ENCODE measurements around the gene SF3B4. TPM values are rescaled to one million over a fixed set of nuclear protein-coding genes. Genes with fewer than 3 reads are reported as not detected.

Gene SF3B4
- total and polyA plus RNA-seq, 12 donors, result 12.6 to 31.9 (median 24.3) TPM

DNA sequence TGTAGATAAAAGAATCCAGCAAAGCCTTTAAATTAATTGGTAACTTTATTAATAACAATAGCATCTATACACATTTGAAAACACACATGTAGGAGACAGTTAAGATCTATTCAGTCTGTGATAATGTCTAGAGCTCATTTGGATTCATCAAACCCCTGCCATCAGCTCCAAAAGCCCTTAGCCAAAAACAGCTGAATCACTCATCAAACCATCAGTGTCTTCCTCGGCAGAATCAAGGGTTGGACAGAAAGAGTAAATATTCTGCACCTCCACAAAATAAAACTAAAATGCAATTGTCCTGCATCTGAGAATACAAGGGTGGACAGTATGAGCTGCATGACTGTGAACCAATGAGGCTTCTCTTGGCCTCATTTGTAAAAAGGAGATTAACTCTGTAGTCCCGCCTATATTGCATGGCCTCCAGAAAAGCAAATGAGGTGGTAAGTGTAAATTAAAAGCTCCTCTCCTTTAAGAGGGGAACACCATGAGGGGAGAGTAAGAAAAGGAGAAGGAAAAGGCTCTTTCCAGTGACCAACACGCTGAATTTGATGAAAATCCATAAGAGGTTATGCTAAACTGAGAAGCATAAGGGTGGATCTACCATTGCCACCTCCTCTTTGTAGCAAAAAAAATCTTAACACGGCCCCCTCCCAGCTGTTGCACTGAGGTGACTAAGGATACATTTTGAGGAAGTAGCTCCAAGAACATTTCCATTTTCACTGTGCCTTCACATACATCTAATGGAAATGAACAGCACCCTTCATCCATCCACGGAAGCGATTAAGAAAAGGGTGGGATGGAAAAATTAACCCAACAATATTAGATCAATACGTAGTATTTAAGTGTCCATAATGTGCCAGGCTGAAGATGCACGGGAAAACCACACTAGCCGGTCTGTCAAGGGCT, 42.9 kb downstream of the SF3B4 start:
- 8 to 13% methylated on average over 9 of the region's 9 CpGs for WGBS, 2 donors
- intact Hi-C loops (cut with DNase I), result no loop called here
- DNase-seq, result no peak

DNA sequence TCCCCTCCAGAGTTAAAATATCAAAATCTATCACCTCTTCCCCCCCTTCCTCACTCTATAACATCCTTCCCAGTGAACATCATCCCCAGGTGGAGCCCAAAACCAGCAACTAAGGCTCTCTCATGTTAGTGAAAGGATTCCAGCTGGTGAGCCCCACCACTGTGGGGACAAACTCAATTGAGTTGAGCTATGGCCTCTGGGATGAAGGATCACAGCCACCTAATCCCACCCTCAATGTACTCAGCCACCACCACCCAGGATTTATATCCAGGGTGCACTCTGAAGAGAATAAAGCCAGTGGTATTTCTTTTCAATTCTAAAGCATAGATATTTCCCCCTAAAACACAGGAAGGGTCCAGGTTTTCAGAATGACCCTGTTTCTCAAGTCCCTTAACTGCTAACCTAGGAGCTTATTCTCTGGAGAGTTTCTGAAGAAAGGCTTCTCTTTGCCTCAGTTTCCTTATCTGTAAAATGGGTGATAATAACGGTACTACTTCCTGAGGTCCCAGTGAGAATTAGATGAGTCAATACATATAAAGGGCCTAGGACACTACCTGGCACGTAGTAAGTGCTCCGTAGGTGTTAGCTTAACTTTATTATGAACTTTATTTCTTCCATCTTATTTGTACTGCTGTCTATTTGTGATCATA, 43.9 kb downstream of the SF3B4 start:
- DNase-seq (no peak), ATAC-seq (no peak)
- no peak overlapping the region for H3K27ac ChIP-seq
- TF ChIP-seq, protein P1, sequence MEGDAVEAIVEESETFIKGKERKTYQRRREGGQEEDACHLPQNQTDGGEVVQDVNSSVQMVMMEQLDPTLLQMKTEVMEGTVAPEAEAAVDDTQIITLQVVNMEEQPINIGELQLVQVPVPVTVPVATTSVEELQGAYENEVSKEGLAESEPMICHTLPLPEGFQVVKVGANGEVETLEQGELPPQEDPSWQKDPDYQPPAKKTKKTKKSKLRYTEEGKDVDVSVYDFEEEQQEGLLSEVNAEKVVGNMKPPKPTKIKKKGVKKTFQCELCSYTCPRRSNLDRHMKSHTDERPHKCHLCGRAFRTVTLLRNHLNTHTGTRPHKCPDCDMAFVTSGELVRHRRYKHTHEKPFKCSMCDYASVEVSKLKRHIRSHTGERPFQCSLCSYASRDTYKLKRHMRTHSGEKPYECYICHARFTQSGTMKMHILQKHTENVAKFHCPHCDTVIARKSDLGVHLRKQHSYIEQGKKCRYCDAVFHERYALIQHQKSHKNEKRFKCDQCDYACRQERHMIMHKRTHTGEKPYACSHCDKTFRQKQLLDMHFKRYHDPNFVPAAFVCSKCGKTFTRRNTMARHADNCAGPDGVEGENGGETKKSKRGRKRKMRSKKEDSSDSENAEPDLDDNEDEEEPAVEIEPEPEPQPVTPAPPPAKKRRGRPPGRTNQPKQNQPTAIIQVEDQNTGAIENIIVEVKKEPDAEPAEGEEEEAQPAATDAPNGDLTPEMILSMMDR (IDR thresholded peaks at IDR 0.05), result no peak
- H3K4me3 ChIP-seq, result peak overlapping the region in 5 of 10 donors; percentile 69 to 95 (median 82)
- no peaks in the 10 kb centered on the region for H3K9me3 ChIP-seq
- H3K27me3 ChIP-seq, result no peaks in the 10 kb centered on the region
- peaks cover 0 to 30% (median 24%) of the 10 kb centered on the region in 9 donors for H3K4me1 ChIP-seq
- no peaks in the 10 kb centered on the region for H3K36me3 ChIP-seq
- 79 to 85% methylated on average over 3 of the region's 3 CpGs for WGBS, 2 donors
- intact Hi-C loops (cut with DNase I), result no loop called here

More for the DNA sequence above, 42.9 kb downstream of the SF3B4 start:
- Histone ChIP-seq H3K4me3 (peak overlapping the region; percentile 55 to 95 (median 72)), H3K4me1 (peaks cover 0 to 35% (median 30%) of the 10 kb centered on the region in 9 donors), H3K9me3 (no peaks in the 10 kb centered on the region), H3K36me3 (no peaks in the 10 kb centered on the region), H3K27ac (peak overlapping the region in 9 of 10 donors; percentile 97 to 100 (median 98)), H3K27me3 (no peaks in the 10 kb centered on the region)
- ATAC-seq, result no peak
- TF ChIP-seq, protein P1 (IDR thresholded peaks at IDR 0.05), result no peak

DNA sequence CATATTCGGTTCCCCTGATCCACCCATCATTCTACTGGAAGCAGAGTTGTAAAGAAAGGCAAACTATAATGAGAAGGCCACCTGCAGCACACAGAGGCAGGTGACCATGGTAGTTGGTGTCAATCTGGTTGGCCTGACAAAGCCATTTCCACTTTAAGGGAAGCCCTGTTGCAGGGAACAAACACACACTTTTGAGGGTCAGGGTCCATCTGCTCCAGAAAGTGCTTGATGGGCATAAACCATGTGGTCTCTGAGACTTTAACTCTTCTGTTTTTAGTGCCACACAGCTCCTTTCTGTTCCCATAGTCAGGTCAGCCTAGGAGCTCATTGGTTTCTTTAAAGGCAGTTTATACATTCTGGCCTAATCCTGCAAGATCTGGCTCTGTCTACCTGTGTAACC, 45.7 kb downstream of the SF3B4 start:
- Histone ChIP-seq H3K4me1 (peaks cover 0 to 26% (median 19%) of the 10 kb centered on the region in 9 donors), H3K27ac (no peak overlapping the region), H3K4me3 (no peak overlapping the region), H3K9me3 (no peaks in the 10 kb centered on the region), H3K36me3 (no peaks in the 10 kb centered on the region), H3K27me3 (no peaks in the 10 kb centered on the region)
- ATAC-seq, result no peak
- DNase-seq, result no peak
- intact Hi-C loops (cut with DNase I), result no loop called here
- TF ChIP-seq, protein P1 (IDR thresholded peaks at IDR 0.05), result no peak
- WGBS, 2 donors, result 91 to 97% methylated on average over 1 of the region's 1 CpG

DNA sequence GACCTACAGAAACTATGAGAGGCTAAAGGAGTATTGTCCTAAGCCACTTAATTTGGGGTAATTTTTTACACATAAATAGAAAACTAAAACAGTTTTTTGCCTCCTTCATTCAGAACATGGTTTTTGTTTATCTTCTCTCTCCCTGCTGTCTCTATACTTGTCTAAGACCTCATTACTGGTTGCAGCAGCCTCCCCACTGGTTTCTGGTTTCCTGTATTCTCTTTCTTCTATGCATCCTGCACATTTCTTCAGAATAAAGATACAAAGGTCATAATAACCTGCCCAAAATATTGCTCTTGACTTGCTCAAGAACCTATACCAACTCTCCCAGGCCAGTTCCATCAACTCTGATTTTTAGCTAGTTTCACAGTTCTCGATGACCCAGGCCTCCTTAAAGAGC, 48.0 kb downstream of the SF3B4 start:
- Histone ChIP-seq H3K27ac (peak overlapping the region in 1 of 10 donors; percentile 45), H3K4me1 (peaks cover 0 to 18% (median 13%) of the 10 kb centered on the region in 9 donors), H3K9me3 (no peaks in the 10 kb centered on the region), H3K4me3 (no peak overlapping the region), H3K36me3 (no peaks in the 10 kb centered on the region), H3K27me3 (no peaks in the 10 kb centered on the region)
- DNase-seq (no peak), ATAC-seq (no peak)
- 90 to 95% methylated on average over 1 of the region's 1 CpG for WGBS, 2 donors
- TF ChIP-seq, protein P1 (IDR thresholded peaks at IDR 0.05), result no peak
- intact Hi-C loops (cut with DNase I), result no loop called here
